Lower leg skin (tissue), 4 donors: ENCODE measurements around the gene TUBG2. TPM values are rescaled to one million over a fixed set of nuclear protein-coding genes. Genes with fewer than 3 reads are reported as not detected.

Source experiments
- DNase-seq, 2 donors: peaks; one replicate each; pipeline ENCODE4 v3.0.0-alpha.2; 2019; ENCODE audit warnings: low spot score in 2 of 2
- H3K4me3 ChIP-seq: fragments of 200-600 bp; sonication (generic); 2 replicates; pipeline ENCODE4 v1.5.1; 2017; ENCODE audit warnings: mild to moderate bottlenecking, low read depth; ENCODE audit not compliant: poor library complexity, severe bottlenecking
- POLR2A ChIP-seq, 2 donors: fragments of 450-650 bp; IDR thresholded peaks; one replicate each; pipeline ENCODE4 v1.6.1; 2016 to 2017; ENCODE audit warnings: antibody characterized with exemption in 2 of 2, mild to moderate bottlenecking in 1 of 2, moderate library complexity in 1 of 2
- WGBS, 2 donors: methylation state at CpG; one replicate each; pipeline ENCODE4 v1.1.5; 2018; 5-methylcytosine and 5-hydroxymethylcytosine counted together
- intact Hi-C: fragments of 100-400 bp; cut with DNase I; formaldehyde crosslinking; loops from one replicate; pipeline ENCODE4 v1.15.0; 2023; ENCODE audit warnings: low total_unique reads
- total RNA-seq, 4 donors: library from RNA; depleted of rRNA; stranded (reverse); fragments of >200 nt; gene quantifications; one replicate each; pipeline ENCODE4 v1.1.0, GENCODE V29; 2016
- TF ChIP-seq, protein P1 (sequence below), 3 donors: fragments of 450-650 bp; IDR thresholded peaks; one replicate each; pipeline ENCODE4 v1.5.1; 2016; ENCODE audit warnings: antibody characterized with exemption in 3 of 3, mild to moderate bottlenecking in 3 of 3, moderate library complexity in 2 of 3

Gene TUBG2
- 10 to 100 TPM; 10.6 to 19.3 (median 13.7) TPM for total RNA-seq

DNA sequence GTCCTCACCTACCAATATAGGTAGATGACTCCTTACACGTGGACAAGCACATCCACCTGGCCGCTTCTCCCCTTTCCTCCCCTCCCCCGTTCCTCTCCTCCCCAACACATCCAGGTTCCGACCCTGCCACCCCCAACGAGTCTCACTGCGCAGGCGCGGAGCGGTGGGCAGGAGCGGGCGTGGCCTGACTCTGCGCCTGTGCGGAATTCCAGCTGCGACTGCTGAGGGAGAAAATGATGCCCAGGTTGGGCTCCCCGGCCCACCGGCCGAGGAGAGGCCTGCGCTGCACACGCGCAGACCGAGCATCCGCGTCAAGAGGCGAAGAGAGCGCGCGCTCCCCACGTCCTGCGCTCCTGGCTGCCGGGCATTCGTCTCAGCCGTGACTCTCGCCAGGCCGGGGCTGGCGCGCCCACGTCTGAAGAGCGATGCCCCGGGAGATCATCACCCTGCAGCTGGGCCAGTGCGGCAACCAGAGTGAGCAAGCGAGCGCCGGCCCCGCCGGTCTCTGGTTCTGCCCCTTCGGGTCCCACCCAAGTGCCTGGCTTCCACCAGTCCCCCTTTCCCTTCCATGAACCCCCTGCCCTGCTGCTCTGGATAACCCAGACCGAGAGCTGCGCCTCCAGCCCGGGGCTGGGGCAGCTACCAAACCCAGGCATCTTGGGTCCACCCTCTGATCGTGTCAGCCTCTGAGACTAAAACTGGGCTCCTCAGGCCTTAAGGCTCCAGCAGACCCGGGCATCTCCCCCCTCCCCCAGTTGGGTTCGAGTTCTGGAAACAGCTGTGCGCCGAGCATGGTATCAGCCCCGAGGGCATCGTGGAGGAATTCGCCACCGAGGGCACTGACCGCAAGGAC is at the start of gene TUBG2:
Gene TUBG2, plus strand, starts transcription at position 206 of the 853 bp plus-strand sequence. Its CDS starts 220 bp downstream, at position 426.
- intact Hi-C loops: no loop called here
- peak within 1 kb of the TSS; percentile 39 for H3K4me3 ChIP-seq
- peak; percentile 67 to 96 for DNase-seq
- WGBS, 2 donors: 4% methylated on average over 46 to 59 of the region's 59 CpGs
- peak in 1 of 2 donors; percentile 11 for TF ChIP-seq POLR2A (IDR thresholded peaks at IDR 0.05)
- TF ChIP-seq, protein P1, sequence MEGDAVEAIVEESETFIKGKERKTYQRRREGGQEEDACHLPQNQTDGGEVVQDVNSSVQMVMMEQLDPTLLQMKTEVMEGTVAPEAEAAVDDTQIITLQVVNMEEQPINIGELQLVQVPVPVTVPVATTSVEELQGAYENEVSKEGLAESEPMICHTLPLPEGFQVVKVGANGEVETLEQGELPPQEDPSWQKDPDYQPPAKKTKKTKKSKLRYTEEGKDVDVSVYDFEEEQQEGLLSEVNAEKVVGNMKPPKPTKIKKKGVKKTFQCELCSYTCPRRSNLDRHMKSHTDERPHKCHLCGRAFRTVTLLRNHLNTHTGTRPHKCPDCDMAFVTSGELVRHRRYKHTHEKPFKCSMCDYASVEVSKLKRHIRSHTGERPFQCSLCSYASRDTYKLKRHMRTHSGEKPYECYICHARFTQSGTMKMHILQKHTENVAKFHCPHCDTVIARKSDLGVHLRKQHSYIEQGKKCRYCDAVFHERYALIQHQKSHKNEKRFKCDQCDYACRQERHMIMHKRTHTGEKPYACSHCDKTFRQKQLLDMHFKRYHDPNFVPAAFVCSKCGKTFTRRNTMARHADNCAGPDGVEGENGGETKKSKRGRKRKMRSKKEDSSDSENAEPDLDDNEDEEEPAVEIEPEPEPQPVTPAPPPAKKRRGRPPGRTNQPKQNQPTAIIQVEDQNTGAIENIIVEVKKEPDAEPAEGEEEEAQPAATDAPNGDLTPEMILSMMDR (IDR thresholded peaks at IDR 0.05): no peak

DNA sequence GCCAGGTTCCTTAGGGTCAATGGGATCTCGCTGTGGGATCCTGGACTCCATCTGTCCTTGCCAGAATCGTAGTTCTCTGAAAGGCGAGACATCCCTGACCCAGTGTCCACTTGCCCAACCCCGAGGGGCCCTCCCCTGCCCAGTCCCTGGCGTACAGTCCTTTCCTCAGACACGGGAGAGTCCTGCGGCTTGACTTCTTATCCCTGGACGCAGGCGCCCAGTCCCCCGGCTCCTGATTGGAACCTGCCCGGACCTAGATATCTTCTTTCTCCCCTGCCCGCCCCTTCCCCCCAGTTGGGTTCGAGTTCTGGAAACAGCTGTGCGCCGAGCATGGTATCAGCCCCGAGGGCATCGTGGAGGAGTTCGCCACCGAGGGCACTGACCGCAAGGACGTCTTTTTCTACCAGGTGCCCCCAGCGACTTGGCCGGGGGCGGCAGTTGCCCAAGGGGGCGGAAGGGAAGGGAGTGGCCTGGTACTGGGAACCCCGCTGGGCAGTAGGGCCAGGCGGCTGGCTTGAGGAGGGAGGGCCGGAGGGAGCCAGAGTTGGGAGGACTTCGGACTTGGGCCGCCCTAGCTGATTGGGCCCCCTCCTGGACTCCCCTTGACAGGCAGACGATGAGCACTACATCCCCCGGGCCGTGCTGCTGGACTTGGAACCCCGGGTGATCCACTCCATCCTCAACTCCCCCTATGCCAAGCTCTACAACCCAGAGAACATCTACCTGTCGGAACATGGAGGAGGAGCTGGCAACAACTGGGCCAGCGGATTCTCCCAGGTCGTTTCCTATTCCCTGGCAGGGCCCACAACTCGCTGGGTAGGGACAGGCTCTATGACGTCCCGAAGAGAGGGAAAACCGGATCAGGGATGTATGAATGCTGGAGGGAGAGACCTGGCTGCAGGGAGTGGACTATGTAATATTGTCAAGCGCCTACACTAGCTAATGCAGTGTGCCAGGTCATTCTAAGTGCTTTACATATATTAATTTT is 49.0 kb upstream of the TUBG2 start:
- peak overlapping the region; percentile 35 for H3K4me3 ChIP-seq
- peak in 1 of 2 donors; percentile 6 for DNase-seq
- 6 to 14% methylated on average over 29 to 32 of the region's 42 CpGs for WGBS, 2 donors
- intact Hi-C loops: loop anchor here (2.0 kb wide), 1 partner anchor 67 kb away; the partner anchor contains the start of gene PLEKHH3

DNA sequence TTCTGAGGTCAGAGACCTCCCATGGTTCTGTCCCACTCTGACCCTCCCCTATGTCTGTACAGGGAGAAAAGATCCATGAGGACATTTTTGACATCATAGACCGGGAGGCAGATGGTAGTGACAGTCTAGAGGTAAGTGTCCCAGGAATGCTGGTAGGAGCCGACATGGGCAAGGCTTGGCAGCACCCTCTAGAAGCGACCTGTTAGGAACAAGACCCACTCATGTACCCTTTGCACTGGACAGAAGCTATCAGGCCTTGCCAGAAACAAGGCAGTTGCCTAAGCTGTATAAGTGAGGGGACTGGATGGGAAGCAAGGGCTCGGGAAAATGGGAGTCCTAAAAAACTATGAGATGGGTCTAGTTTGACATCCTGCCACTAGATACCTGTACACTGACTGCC is 47.1 kb upstream of the TUBG2 start:
- intact Hi-C loops: no loop called here
- no peak overlapping the region for H3K4me3 ChIP-seq
- no peak for TF ChIP-seq POLR2A (IDR thresholded peaks at IDR 0.05)
- TF ChIP-seq, protein P1 (IDR thresholded peaks at IDR 0.05): no peak
- peak in 1 of 2 donors; percentile 67 for DNase-seq
- 92 to 97% methylated on average over 4 of the region's 4 CpGs for WGBS, 2 donors

DNA sequence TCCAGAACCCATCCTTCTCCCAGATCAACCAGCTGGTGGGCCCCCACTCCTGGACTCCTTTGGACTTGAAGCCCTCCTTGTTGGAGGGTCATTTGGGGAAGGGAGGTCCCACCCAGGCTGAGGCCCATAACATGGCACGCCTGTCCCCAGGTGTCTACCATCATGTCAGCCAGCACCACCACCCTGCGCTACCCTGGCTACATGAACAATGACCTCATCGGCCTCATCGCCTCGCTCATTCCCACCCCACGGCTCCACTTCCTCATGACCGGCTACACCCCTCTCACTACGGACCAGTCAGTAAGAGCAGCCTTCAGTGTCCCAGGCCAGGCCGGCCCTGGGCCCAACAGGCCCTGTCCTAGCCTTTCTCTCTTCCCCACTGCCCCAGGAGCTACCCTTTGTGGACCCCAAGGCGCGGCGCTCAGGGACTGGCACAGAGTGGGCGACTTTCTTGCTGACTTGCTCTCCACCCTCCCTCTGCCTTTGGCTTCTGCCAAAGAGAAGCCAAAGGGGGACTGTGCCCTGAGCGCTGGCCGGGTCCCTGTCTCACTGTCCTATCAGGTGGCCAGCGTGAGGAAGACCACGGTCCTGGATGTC is 45.3 kb upstream of the TUBG2 start:
- DNase-seq: peak in 1 of 2 donors; percentile 83
- 97 to 98% methylated on average over 12 to 17 of the region's 17 CpGs for WGBS, 2 donors
- intact Hi-C loops: no loop called here
- TF ChIP-seq, protein P1 (IDR thresholded peaks at IDR 0.05): no peak
- no peak overlapping the region for H3K4me3 ChIP-seq

DNA sequence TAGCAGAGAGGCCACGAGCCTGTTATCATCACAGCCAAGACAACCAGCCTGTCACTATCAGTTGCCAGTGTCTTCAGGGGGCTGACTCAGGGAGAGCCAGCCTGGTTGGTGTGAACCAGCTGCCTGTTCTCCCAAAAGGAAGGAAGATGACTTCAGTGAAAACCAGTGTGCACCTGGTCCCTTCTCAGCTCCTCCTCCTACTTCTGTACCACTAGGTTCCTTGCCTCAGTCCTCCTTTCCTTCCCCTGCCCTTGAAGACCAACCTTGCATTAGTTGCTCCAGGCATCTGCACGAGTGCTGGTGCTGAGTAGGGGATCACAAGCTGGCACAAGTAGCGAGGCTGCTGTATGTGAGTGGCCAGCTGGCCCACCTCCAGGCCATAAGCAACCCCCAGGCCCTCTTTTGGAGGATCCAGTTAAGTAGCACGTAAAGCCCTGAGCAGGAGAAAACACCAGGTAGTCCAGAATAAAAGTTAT is 41.1 kb upstream of the TUBG2 start:
- no peak overlapping the region for H3K4me3 ChIP-seq
- DNase-seq: no peak
- 30 to 39% methylated on average over 4 of the region's 4 CpGs for WGBS, 2 donors
- intact Hi-C loops: no loop called here
- TF ChIP-seq, protein P1 (IDR thresholded peaks at IDR 0.05): no peak
- no peak for TF ChIP-seq POLR2A (IDR thresholded peaks at IDR 0.05)
